GM18909 (cell line): Measurements from ENCODE around the gene CEMP1.
"Not testable (repeated sequence)": the region's sequence is repeated elsewhere in the genome, so short reads cannot be mapped to it uniquely, and the experiment has no call there.

Experiments
- ATAC-seq: cut with Tn5 transposase; IDR thresholded peaks from one replicate; pipeline ENCODE4 v1.9.1; 2021; ENCODE audit warnings: mild to moderate bottlenecking; ENCODE audit not compliant: unreplicated experiment, poor library complexity

CEMP1 gene, protein sequence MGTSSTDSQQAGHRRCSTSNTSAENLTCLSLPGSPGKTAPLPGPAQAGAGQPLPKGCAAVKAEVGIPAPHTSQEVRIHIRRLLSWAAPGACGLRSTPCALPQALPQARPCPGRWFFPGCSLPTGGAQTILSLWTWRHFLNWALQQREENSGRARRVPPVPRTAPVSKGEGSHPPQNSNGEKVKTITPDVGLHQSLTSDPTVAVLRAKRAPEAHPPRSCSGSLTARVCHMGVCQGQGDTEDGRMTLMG

GRCh38 chr16:2531371-2531695 is at the start of gene CEMP1:
Gene CEMP1, minus strand, starts transcription at chr16:2531408. Its CDS starts 335 bp downstream, at chr16:2531073.
- ATAC-seq, result peak; percentile 7

DNA sequence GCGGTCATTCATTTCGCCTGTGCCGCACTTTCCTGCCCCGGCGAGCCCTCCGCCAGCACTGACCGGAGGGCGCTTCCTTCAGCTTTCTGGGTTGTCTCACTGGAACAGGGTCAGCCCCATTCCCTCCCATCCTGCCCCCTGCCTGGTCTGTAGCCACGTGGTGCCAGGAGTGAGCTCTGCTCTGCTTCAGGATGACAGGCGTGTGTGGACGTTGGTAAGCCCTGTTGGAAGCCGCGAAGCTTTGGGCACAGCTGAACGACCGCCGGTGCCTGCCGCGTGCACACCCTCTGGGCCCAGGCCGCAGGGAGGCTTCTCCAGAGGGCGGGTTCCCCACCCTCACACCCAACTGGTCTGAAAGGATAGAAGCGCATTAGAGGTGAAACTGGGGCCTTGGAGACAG is 49.6 kb upstream of the CEMP1 start:
- ATAC-seq, result not testable (repeated sequence)

DNA sequence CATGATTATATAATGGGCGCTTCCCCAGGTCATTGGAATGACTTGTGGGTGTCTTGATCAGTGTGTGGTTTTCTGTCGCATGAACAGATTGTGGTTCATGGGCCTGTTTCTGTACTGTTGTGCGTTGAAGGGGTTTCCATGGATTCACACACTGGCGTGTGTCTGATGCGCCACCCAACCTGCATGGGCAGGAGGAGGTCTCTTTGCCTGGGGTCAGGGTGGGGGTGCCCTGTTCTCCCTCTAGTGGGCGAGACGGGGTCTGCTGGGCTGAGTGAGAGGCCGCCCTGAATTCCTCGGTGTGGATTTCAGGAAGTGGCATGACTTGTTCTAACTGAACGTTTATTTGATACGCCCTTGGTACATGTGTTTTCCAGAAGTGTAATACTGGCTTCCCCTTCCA is 48.9 kb upstream of the CEMP1 start:
- ATAC-seq, result not testable (repeated sequence)

- ATAC-seq, result not testable (repeated sequence)
Measured at GRCh38 chr16:2578905-2579304, 47.7 kb upstream of the CEMP1 start.

DNA sequence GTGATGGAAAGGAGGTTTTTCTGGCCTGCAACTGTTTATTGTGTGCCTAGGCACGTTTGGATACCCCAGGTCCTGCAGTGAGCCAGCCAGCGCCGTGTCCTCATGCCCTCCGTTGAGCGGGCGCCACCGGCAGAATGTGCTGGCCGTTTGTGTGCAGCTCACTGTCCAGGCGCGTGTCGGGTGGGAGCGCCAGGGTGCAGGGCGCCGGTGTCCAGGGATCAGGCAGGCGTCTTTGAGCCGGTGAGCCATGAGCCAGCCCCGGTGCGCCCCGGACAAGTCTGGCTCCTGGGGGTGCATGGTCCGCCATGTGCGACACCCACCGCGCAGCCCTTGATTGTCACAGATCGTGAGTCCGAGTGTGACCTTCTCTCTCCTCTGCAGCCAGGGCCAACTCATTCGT is 45.8 kb upstream of the CEMP1 start:
- ATAC-seq, result not testable (repeated sequence)

- not testable (repeated sequence) for ATAC-seq
Measured at GRCh38 chr16:2575839-2576238, 44.6 kb upstream of the CEMP1 start.

DNA sequence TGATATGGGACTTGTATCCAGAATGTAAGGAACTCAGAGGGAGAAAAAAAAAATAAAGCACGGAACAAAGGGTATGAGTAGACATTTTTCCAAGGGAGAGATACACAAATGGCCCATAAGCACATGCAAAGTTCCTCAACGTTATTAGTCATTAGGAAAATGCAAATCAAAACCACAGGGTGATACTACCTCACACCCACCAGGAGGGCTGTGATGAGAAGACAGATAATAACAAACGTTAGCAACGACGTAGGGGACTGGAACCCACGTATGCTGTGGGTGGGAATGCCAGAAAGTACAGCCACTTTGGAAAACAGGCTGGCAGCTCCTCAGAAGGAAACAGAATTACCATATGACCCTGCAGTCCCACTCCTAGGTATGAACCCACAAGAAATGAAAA is 41.5 kb upstream of the CEMP1 start:
- not testable (repeated sequence) for ATAC-seq

DNA sequence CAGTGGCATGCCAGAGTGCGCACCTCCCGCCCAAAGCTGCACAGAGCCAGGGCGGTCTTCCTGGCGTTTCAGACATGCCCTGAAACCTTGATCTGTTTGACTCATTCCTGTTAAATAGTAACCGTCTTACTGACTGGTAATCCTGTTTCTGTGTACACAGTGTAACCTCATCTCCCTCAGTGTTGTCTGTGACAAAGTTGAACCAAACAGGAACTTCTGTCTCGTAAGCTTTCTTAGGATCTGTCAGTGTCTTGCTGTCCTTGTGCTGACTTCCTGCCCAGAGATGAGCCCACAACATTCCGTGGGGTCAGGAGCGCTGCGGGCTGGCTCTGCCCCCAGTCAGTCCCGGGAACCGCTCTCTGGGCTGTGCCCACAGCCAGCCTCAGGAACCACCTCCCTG is 37.4 kb upstream of the CEMP1 start:
- ATAC-seq, result peak; percentile 37

- ATAC-seq, result not testable (repeated sequence)
Measured at GRCh38 chr16:2567506-2567905, 36.3 kb upstream of the CEMP1 start.

- peak; percentile 72 for ATAC-seq
Measured at GRCh38 chr16:2560798-2561133, 29.6 kb upstream of the CEMP1 start.

- peak; percentile 48 for ATAC-seq
Measured at GRCh38 chr16:2560131-2560797, 29.1 kb upstream of the CEMP1 start.

DNA sequence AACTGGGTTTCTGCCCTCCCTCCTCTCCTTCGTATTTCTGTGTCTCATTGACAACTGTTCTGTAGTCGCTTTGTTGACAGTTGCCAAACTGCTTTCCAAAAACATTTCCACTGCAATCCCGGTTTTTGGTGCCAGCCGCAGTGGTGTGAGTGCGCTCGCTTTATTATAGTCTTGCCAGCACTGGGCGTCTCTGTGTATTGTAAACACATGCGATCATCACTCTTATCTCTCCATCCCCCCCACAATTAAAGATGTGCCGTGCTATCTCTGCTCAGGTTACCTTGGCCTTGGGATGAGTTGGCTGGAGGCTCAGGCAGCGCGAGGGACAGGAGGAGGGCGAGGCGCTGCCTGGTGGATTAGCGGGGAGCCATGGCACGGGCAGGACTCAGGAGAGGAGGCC is 25.9 kb upstream of the CEMP1 start:
- not testable (repeated sequence) for ATAC-seq

- ATAC-seq, result not testable (repeated sequence)
Measured at GRCh38 chr16:2554709-2555425, 23.7 kb upstream of the CEMP1 start.

DNA sequence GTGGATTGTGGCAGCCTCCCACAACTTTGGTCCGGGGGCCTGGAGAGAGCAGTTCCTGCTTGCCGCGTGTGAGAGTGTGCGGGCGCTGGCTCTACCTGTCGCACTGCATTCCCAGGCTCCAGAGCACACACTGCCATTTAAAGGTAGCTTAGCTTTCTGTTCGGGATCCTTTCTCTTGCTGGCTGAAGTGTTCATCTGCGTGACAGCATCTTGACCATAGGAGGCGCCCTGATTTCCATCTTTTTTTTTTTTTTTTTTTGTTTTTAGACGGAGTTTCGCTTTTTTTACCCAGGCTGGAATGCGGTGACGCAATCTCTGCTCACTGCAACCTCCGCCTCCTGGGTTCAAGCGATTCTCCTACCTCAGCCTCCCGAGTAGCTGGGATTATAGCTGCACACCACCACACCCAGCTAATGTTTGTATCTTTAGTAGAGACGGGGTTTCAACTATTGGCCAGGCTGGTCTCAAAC is 20.2 kb upstream of the CEMP1 start:
- not testable (repeated sequence) for ATAC-seq

DNA sequence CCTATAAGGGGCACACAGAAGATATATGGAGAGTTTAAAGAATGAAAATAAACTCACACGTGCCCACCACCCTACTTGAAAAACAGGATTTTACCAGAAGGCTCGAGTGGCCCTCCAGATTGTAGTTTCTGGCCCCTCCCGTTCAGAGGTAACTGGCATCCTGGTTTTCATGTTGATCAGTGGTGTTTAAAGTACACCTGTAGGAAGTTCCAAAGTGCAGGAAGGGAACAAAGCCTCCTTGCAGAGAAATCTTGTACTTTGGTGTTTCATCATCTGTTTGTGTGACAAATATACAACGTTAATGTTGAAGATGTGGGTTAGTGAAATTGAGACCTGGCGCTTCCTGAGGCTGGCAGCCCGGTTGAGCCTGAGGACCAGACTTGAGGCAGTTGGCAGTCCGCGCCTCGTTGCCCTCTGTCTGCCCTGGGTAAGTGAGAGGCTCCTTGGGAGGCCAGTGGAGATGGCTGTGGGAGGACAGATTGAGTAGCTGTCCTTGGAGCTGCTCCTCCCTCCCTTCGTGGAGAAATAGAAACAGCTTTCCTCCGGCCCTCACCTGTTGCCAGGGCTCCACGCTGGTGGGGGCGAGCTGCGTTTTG is 19.2 kb upstream of the CEMP1 start:
- not testable (repeated sequence) for ATAC-seq

DNA sequence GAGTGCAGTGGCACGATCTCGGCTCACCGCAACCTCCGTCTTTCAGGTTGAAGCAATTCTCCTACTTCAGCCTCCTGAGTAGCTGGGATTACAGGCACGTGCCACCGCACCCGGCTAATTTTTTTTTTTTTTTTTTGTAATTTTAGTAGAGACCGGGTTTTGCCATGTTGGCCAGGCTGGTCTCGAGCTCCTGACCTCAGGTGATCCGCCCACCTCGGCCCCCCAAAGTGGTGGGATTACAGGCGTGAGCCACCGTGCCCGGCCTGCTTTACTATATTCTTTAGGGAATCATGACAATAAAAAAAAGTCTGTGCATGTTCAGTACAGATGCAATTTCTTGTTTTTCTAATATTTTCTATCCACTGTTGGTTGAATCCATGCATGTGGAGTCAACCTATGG is 12.6 kb upstream of the CEMP1 start:
- not testable (repeated sequence) for ATAC-seq

- not testable (repeated sequence) for ATAC-seq
Measured at GRCh38 chr16:2541409-2541808, 10.2 kb upstream of the CEMP1 start.

- not testable (repeated sequence) for ATAC-seq
Measured at GRCh38 chr16:2540912-2541311, 9.7 kb upstream of the CEMP1 start.

- not testable (repeated sequence) for ATAC-seq
Measured at GRCh38 chr16:2539845-2540458, 8.7 kb upstream of the CEMP1 start.

- ATAC-seq, result not testable (repeated sequence)
Measured at GRCh38 chr16:2539192-2539844, 8.1 kb upstream of the CEMP1 start.
